Measurements from ENCODE around the gene SLC6A16.

- TF ChIP-seq CTCF (conservative IDR thresholded peaks at IDR 0.05; ENCODE audit: low read depth in 2 of 2) (no peak), EZH2 (IDR thresholded peaks at IDR 0.05; ENCODE audit: low read depth, unreplicated experiment) (no peak), NANOG (IDR thresholded peaks at IDR 0.05; ENCODE audit: borderline replicate concordance) (no peak), CREB1 (CRISPR knock-in tag; IDR thresholded peaks at IDR 0.05; ENCODE audit: low read depth) (no peak), REST (IDR thresholded peaks at IDR 0.05; ENCODE audit: unreplicated experiment) (no peak), POLR2AphosphoS5 (IDR thresholded peaks at IDR 0.05; ENCODE audit: low read depth) (no peak), JUNB (IDR thresholded peaks at IDR 0.05; ENCODE audit: unreplicated experiment) (no peak), ETS1 (IDR thresholded peaks at IDR 0.05) (no peak)
Observed at GRCh38 chr19:49343123-49343522, 18.1 kb upstream of the SLC6A16 start.
